Liver (tissue), 3 donors: ENCODE results near the gene TMEM108.

ENCODE experiments used
- GABPA ChIP-seq, 2 donors: IDR thresholded peaks in 1 of 2; conservative IDR thresholded peaks in 1 of 2; 2 replicates each; pipeline ENCODE4 v1.6.1; 2016; ENCODE audit warnings: antibody characterized with exemption in 2 of 2, mild to moderate bottlenecking in 1 of 2, moderate library complexity in 1 of 2
- JUND ChIP-seq, 2 donors: IDR thresholded peaks; 2 replicates each; pipeline ENCODE4 v1.6.1; 2016; ENCODE audit warnings: antibody characterized with exemption in 2 of 2
- YY1 ChIP-seq: IDR thresholded peaks from 2 replicates; pipeline ENCODE4 v1.6.1; 2016; ENCODE audit warnings: antibody characterized with exemption, mild to moderate bottlenecking
- TF ChIP-seq, protein P1 (sequence below): IDR thresholded peaks from 2 replicates; pipeline ENCODE4 v1.6.1; 2016; ENCODE audit warnings: antibody characterized with exemption
- TF ChIP-seq, protein P2 (sequence below): fragments of 150-350 bp; IDR thresholded peaks from 2 replicates; pipeline ENCODE4 v1.5.1; 2017; ENCODE audit warnings: improper control_type of control experiment, low read depth, low read length; ENCODE audit not compliant: missing input control
- TF ChIP-seq, protein P3 (sequence below): IDR thresholded peaks from 2 replicates; pipeline ENCODE4 v1.6.1; 2016; ENCODE audit warnings: antibody characterized with exemption
- donor health status: healthy.
- donor health status: healthy.

DNA sequence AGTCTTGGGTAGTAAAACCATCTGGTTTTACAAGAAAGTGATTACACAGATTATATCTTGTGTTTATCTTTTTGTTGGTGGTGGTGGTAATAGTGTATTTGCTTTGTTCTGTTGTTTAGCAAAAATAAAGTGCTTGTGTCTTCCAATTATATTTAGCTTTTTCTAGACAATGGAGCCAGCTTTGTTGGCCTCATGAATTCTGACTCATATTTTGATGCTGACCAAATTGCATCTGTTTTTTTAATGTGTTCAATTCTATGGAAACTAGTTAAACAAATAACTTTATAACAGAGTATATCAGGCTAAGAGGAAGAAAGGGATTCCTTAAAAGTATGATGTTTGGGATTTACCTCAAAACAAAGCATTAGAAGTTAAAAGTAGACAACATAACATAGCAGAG is 292.3 kb downstream of the TMEM108 start:
- TF ChIP-seq, protein P1, sequence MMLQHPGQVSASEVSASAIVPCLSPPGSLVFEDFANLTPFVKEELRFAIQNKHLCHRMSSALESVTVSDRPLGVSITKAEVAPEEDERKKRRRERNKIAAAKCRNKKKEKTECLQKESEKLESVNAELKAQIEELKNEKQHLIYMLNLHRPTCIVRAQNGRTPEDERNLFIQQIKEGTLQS, result no peak
- TF ChIP-seq, protein P2, sequence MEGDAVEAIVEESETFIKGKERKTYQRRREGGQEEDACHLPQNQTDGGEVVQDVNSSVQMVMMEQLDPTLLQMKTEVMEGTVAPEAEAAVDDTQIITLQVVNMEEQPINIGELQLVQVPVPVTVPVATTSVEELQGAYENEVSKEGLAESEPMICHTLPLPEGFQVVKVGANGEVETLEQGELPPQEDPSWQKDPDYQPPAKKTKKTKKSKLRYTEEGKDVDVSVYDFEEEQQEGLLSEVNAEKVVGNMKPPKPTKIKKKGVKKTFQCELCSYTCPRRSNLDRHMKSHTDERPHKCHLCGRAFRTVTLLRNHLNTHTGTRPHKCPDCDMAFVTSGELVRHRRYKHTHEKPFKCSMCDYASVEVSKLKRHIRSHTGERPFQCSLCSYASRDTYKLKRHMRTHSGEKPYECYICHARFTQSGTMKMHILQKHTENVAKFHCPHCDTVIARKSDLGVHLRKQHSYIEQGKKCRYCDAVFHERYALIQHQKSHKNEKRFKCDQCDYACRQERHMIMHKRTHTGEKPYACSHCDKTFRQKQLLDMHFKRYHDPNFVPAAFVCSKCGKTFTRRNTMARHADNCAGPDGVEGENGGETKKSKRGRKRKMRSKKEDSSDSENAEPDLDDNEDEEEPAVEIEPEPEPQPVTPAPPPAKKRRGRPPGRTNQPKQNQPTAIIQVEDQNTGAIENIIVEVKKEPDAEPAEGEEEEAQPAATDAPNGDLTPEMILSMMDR, result no peak
- no peak for TF ChIP-seq YY1
- TF ChIP-seq, protein P3, sequence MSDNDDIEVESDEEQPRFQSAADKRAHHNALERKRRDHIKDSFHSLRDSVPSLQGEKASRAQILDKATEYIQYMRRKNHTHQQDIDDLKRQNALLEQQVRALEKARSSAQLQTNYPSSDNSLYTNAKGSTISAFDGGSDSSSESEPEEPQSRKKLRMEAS, result no peak
- TF ChIP-seq GABPA (IDR thresholded peaks at IDR 0.05 in 1 of 2, conservative IDR thresholded peaks at IDR 0.05 in 1 of 2), result no peak
- TF ChIP-seq JUND (IDR thresholded peaks at IDR 0.05), result no peak
